Esophagus muscularis mucosa (tissue), 3 donors: ENCODE measurements around the gene VPREB3.

ENCODE experiments used
- POLR2A ChIP-seq: fragments of 450-650 bp; IDR thresholded peaks from one replicate; pipeline ENCODE4 v1.6.1; 2017; ENCODE audit warnings: antibody characterized with exemption, moderate library complexity, mild to moderate bottlenecking, low read depth
- POLR2AphosphoS5 ChIP-seq, 2 donors: sonication (generic); formaldehyde crosslinking; IDR thresholded peaks; one replicate each; pipeline ENCODE4 v1.6.1; 2017; ENCODE audit warnings: antibody characterized with exemption in 2 of 2
- TF ChIP-seq, protein P1 (sequence below), 3 experiments: fragments of 200-600 bp in 2 of 3; fragments of 450-650 bp in 1 of 3; sonication (generic) in 2 of 3; IDR thresholded peaks; one replicate each; pipeline ENCODE4 v1.5.1; 2017 to 2019; ENCODE audit warnings: antibody characterized with exemption in 3 of 3, mild to moderate bottlenecking in 2 of 3, moderate library complexity in 1 of 3

DNA sequence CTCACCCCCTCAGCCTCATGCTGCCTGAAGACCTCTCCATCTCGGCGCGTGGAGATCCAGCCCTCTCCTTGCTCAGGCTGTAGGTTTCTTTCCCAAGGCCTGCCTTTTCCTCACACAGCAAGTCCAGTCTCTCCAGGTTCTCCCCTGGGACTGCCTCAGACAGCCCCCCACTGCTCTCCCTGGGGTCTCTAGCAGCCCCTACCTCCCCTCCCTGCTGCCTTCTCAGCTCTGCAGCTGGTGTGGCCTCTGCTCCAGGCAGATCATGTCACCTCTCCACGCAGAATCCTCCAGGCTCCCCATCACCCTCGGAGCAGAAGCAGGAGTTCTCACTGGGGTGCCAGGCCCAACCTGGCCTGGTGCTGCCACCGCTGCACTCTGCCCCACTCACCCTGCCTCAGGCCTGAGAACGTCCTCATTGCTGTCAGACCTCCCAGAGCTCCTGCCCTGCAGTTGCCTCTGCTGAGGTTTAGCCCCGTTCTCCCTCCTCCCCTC is 47.7 kb upstream of the VPREB3 start:
- TF ChIP-seq, protein P1, sequence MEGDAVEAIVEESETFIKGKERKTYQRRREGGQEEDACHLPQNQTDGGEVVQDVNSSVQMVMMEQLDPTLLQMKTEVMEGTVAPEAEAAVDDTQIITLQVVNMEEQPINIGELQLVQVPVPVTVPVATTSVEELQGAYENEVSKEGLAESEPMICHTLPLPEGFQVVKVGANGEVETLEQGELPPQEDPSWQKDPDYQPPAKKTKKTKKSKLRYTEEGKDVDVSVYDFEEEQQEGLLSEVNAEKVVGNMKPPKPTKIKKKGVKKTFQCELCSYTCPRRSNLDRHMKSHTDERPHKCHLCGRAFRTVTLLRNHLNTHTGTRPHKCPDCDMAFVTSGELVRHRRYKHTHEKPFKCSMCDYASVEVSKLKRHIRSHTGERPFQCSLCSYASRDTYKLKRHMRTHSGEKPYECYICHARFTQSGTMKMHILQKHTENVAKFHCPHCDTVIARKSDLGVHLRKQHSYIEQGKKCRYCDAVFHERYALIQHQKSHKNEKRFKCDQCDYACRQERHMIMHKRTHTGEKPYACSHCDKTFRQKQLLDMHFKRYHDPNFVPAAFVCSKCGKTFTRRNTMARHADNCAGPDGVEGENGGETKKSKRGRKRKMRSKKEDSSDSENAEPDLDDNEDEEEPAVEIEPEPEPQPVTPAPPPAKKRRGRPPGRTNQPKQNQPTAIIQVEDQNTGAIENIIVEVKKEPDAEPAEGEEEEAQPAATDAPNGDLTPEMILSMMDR (IDR thresholded peaks at IDR 0.05) = no peak
- no peak for TF ChIP-seq POLR2AphosphoS5 (IDR thresholded peaks at IDR 0.05)
- no peak for TF ChIP-seq POLR2A
